Activated CD4-positive, CD25-positive, alpha-beta regulatory T cell treated with anti-CD3 and anti-CD28 coated beads, Interleukin-2, amount 50 U/mL, for 72 hours (primary cell): Measurements from ENCODE around the gene GAS2.

Source experiments
- DNase-seq: peaks from one replicate; pipeline ENCODE4 v3.0.0; 2021

GAS2 gene

GRCh38 chr11:22674470-22675439, 8.3 kb downstream of the GAS2 start:
- DNase-seq: no peak

GRCh38 chr11:22677153-22677903, 10.9 kb downstream of the GAS2 start:
- DNase-seq: no peak

GRCh38 chr11:22680628-22681027, 14.2 kb downstream of the GAS2 start:
- DNase-seq: no peak

GRCh38 chr11:22681281-22681812, 14.9 kb downstream of the GAS2 start:
- DNase-seq: no peak

- DNase-seq: no peak
Observed at GRCh38 chr11:22684082-22684481, 17.7 kb downstream of the GAS2 start.

GRCh38 chr11:22685111-22685510, 18.7 kb downstream of the GAS2 start:
- no peak for DNase-seq

- DNase-seq: no peak
Observed at GRCh38 chr11:22688914-22689313, 22.5 kb downstream of the GAS2 start.

- DNase-seq: no peak
Observed at GRCh38 chr11:22690257-22690656, 23.8 kb downstream of the GAS2 start.

GRCh38 chr11:22690871-22691270, 24.5 kb downstream of the GAS2 start:
- DNase-seq: no peak

- DNase-seq: no peak
Observed at GRCh38 chr11:22699388-22699787, 33.0 kb downstream of the GAS2 start.

GRCh38 chr11:22702031-22702430, 35.6 kb downstream of the GAS2 start:
- DNase-seq: no peak

- no peak for DNase-seq
Observed at GRCh38 chr11:22703040-22703439, 36.6 kb downstream of the GAS2 start.

- no peak for DNase-seq
Observed at GRCh38 chr11:22703591-22703990, 37.2 kb downstream of the GAS2 start.

GRCh38 chr11:22707119-22707899, 40.9 kb downstream of the GAS2 start:
- DNase-seq: no peak

- DNase-seq: no peak
Observed at GRCh38 chr11:22711071-22711770, 44.8 kb downstream of the GAS2 start.

- DNase-seq: no peak
Observed at GRCh38 chr11:22711880-22712279, 45.5 kb downstream of the GAS2 start.

- no peak for DNase-seq
Observed at GRCh38 chr11:22713336-22713735, 46.9 kb downstream of the GAS2 start.

GRCh38 chr11:22715971-22716370, 49.6 kb downstream of the GAS2 start:
- no peak for DNase-seq

- no peak for DNase-seq
Observed at GRCh38 chr11:22720457-22720856, 54.0 kb downstream of the GAS2 start.

GRCh38 chr11:22723274-22723673, 56.9 kb downstream of the GAS2 start:
- no peak for DNase-seq

- no peak for DNase-seq
Observed at GRCh38 chr11:22725079-22725478, 58.7 kb downstream of the GAS2 start.
